ENCODE data around the gene ADAMTS13. TPM values are rescaled to one million over a fixed set of nuclear protein-coding genes. Genes with fewer than 3 reads are reported as not detected.
"Not testable (repeated sequence)": the region's sequence is repeated elsewhere in the genome, so short reads cannot be mapped to it uniquely, and the experiment has no call there.

ADAMTS13 gene
- 0.27 and 1.3 TPM in 2 replicates for total RNA-seq (2014; rRNA removed; shearing (Covaris generic))

DNA sequence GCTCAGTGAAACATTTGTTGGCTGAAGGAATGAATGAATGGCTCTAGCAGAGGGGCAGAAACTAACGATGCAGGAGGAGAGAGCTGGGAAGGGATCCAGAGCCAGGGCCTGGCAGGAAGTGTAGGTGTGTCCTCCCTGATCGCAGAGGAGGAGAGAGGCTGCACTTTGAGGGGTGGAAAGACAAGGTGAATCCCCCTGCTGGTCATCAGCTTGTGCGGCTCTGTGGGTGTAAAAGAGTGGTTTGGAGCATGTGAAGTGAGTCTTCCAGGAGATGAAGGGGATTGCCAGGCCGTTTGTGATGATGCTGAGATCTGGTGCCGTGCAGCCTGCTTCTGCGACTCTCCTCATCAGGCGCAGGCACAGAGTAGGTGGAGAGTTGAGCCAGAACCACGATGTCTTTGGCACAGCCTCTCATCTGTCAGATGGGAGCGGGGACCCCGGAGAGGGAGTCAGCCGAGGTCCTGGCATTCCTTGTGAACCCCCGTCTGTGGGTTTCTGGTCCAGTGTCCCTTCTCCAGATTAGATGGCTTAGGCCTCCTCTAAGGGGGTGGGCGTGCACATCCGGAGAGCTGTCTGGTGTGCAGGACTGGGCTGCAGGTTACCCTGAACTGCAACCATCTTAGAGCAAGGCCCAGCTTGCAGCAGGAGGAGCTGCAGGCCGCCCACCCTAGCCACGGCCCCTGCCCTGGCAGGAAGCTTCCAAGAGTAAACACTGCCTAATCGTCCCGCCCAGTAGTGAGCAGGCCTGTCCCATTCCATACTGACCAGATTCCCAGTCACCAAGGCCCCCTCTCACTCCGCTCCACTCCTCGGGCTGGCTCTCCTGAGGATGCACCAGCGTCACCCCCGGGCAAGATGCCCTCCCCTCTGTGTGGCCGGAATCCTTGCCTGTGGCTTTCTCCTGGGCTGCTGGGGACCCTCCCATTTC is at the start of gene ADAMTS13:
TSS of gene ADAMTS13 (plus strand) at position 753 of the 928 bp plus-strand sequence. CDS start at position 830, 77 bp downstream.
- peak; percentile 49 for DNase-seq (ENCODE audit: low read depth)

GRCh38 chr9:133374612-133375115 is 47.5 kb upstream of the ADAMTS13 start:
- DNase-seq (ENCODE audit: low read depth) = peak; percentile 52

DNA sequence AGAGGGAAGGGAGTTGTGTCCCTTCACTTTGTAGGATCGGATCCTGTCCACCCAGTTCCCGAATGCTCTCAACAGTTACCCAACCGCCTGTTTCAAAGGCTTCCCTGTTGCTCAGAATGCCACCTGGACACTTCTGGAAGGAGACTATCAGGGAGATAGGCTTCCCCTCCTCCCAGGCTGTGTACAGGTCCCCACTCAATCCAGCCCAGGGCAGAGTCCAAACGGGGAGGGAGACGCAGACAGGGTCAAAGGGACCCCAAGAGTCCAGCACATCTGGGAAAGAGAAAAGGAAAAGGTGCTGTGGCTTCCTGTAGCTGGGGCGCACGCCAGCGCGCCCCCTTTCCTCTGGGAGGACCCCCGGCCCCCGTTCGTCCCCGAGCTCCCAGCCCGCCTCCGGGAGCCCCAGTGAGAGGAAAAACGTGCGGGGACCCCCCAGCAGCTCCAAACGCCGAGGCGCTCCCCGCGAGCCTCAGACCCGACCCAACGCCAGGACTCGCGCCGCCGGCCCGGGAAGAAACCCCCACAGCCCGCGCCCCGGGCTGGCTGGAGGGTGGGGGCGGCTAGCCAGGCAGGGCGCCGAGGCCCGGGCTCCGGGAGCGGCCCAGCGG is 46.9 kb upstream of the ADAMTS13 start:
- DNase-seq (ENCODE audit: low read depth) = peak; percentile 55

- DNase-seq (ENCODE audit: low read depth) = peak; percentile 99
These were observed 46.2 kb upstream of the ADAMTS13 start, which contains the start of the genes STKLD1 and SURF4 for GRCh38 chr9:133375724-133376654. STKLD1 (plus strand) TSS chr9:133376366; CDS start chr9:133376474, 108 bp downstream. SURF4 (minus strand) TSS chr9:133376060; CDS start chr9:133375969, 91 bp downstream.

- DNase-seq (ENCODE audit: low read depth) = not testable (repeated sequence)
These were observed 44.9 kb upstream of the ADAMTS13 start for GRCh38 chr9:133377280-133377679.

GRCh38 chr9:133377721-133378216 is 44.4 kb upstream of the ADAMTS13 start:
- peak; percentile 39 for DNase-seq (ENCODE audit: low read depth)

DNA sequence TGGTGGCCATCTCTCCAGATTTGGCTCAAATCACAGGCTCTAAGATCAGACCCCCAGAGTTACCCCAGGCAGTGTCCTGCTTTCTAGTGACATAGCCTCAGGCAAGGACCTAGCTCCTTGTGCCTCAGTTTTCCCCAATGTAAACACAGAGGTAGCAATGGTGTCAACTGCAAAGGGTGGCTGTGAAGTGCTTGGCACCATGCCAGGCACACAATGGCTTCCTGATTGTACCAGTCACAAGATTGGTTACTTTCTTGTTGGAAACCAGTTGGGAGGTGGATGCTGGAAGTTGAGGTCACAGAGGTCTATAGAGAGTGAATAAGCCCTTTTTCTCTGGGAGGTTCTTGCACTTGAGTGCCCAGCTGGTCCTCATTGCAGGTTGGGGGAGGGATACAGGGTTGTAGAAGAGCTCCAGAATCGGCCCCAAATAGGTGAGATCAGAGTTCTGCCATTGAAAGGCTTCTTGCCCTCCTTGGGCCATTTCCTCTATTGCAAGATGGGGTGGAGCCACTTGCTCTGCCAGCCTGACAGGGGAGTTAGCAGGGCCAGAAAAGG is 43.7 kb upstream of the ADAMTS13 start:
- no peak for DNase-seq (ENCODE audit: low read depth)

DNA sequence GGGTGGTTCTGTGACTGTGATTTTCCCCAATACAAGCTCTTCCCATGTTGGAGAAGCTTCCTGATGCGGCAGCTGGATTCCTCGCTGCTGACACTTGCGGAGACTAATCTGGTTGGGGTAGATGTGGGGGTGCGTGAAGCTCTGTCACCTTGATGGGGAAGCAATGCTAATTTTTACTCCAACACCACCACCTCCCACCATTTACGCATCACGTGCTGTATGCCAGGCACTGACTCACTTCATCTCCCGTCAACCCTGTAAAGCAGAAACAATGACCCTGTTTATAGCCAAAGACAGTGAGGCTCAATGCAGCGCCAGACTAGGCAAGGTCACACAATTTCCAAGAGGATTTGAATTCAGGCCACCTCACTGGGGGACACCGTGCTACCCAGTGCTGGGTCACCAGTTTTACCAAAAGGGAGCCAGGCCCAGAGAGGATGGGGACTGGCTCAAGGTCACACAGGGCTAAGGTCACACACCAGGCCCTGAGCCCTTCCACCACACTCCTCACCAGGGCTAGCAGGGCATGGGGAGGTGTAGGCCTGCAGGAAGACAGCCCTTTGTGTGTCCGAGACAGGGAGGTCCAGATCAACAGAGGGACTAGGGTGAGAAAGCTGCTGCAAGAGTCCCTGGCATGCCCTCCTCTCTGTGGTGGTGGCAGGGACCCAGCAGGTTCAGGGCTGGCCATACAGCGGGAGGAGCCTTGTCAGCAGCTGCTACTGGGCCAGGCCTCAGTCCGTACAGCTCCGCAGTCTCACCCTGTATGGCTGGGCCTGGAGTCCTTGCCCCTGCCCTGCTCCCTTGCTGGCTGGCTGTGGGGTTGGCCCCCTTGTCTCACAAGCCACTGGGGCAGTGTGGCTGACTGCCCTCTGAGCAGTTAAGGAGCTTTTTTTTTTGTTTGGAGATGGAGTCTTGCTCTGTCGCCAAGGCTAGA is 42.7 kb upstream of the ADAMTS13 start:
- no peak for DNase-seq (ENCODE audit: low read depth)

DNA sequence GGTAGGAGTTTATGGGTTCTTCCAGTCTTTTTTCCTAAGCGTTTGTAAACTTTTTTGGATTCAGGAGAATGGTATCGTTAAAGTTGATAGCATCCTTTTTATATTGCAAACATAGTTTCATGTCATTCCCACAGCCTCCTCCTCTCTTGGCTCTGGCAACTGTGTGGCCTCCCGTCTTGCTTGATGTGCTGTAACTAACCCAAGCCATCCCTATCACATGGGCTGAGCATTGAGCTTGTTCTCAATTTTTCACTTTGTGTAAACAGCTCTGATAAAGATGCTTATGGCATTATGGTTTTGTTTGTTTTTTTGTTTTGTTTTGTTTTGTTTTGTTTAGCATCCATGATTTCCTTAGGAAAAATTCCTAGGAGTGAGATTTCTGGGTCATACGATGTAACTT is 41.4 kb upstream of the ADAMTS13 start:
- no peak for DNase-seq (ENCODE audit: low read depth)

DNA sequence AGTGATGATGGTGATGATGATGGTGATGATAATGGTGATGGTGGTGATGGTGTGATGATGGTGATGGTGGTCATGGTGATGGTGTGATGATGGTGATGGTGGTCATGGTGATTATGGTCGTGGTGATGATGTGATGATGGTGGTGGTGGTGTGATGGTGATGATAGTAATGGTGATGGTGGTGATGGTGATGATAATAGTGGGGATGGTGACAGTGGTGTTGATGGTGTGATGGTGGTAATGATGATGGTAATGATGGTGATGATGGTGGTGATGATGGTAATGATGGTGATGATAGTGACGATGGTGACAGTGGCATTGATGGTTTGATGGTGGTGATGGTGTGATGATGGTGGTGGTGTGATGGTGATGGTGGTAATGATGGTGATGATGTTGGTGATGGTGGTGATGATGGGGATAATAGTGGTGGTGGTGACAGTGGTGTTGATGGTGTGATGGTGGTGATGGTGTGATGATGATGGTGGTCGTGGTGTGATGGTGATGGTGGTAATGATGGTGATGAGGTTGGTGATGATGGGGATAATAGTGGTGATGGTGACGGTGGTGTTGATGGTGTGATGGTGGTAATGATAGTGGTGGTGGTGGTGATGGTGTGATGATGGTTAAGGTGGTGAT is 39.5 kb upstream of the ADAMTS13 start:
- no peak for DNase-seq (ENCODE audit: low read depth)

DNA sequence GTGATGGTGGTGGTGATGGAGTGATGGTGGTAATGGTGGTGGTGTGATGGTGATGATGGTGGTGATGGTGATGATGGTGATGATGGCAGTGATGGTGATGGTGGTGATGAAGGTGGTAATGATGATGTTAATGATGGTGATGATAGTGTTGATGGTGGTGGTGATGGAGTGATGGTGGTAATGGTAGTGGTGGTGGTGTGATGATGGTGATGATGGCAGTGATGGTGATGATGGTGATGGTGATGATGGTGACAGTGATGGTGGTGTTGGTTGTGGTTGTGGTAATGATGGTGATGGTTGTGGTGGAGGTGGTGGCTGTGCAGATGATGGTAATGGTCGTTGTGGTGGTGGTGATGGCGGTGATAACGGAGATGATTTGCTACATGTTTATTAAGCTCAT is 38.7 kb upstream of the ADAMTS13 start:
- no peak for DNase-seq (ENCODE audit: low read depth)

GRCh38 chr9:133384736-133385321 is 37.3 kb upstream of the ADAMTS13 start:
- no peak for DNase-seq (ENCODE audit: low read depth)

GRCh38 chr9:133385452-133385851 is 36.7 kb upstream of the ADAMTS13 start:
- DNase-seq (ENCODE audit: low read depth) = no peak

DNA sequence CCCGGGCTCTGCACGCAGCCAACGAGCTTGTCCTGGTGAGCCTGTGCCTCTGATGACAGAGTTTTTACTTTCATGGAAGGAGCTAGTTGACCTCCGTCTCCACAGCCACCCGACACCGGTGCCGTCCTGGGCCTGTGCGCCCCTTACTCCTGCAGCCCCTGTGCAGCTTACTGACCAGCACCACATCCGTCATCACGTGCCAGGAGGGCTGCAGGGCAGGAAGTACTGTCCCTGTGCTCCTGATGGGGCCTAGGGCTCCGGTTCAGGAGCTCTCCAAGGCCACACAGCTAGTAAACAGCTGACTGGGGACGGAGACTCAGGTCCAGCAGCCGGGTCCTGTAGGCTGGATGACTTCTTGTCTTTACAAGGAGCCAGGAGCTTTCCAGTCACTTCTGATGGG is 35.8 kb upstream of the ADAMTS13 start:
- DNase-seq (ENCODE audit: low read depth) = no peak

DNA sequence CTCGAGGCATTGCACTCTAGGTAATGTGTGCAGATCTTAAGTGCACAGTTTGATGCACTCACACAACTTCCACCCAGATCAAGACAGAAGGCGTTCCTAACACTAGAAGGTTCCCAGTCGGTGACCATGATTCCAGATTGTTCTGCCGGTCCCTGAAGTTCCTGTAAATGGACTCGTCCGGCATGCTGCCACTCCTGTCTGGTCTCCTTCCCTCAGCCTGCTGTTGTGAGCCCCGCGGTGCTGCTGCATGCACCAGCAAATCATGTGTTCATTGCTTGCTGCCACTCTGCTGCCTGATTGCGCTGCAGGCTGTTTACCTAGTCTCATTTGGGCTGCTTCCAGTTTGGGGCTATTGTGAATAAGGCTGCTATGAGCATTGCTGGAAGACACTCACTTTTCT is 34.5 kb upstream of the ADAMTS13 start:
- DNase-seq (ENCODE audit: low read depth) = no peak

GRCh38 chr9:133389025-133389557 is 33.1 kb upstream of the ADAMTS13 start:
- no peak for DNase-seq (ENCODE audit: low read depth)

DNA sequence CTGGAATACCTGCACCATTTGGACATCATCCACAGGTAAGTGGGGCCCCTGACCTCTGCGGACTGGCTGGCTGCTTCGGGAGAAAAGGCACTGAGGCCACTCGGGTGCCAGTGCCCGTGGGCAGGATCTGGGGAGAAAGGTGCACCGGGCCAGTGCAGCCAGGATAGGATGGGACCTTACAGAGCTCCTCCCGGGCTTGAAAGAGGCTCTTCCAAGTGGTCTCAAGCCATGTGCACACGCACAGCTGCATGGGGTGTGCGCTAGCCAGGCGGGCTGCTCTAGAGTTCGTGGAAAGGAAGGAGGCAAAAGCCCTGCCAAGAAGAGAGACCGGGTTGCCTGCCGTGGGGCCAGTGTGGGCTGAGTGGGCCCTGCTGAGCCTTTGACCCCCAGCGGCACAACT is 32.6 kb upstream of the ADAMTS13 start:
- no peak for DNase-seq (ENCODE audit: low read depth)

GRCh38 chr9:133390713-133391112 is 31.5 kb upstream of the ADAMTS13 start:
- no peak for DNase-seq (ENCODE audit: low read depth)

- not testable (repeated sequence) for DNase-seq (ENCODE audit: low read depth)
These were observed 30.7 kb upstream of the ADAMTS13 start for GRCh38 chr9:133391449-133391848.
